GM12892 (cell line): Measurements from ENCODE around the gene RFPL1.

Source experiments
- POLR2A ChIP-seq: IDR thresholded peaks from 2 replicates; pipeline ENCODE4 v1.6.1; 2011; ENCODE audit warnings: low read depth, low read length, control low read depth
- POLR2AphosphoS5 ChIP-seq: IDR thresholded peaks from 2 replicates; pipeline ENCODE4 v1.6.1; 2011; ENCODE audit warnings: low read depth, low read length, control low read depth
- TAF1 ChIP-seq: IDR thresholded peaks from 2 replicates; pipeline ENCODE4 v1.6.1; 2011; ENCODE audit warnings: low read depth, mild to moderate bottlenecking, control low read depth, low read length, borderline replicate concordance

GRCh38 chr22:29393019-29393608, 45.3 kb upstream of the RFPL1 start:
- TF ChIP-seq TAF1 (no peak), POLR2A (no peak), POLR2AphosphoS5 (no peak)
